ES-I3 (cell line): ENCODE data around the gene SLC35E3.

ENCODE experiments used
- H3K36me3 ChIP-seq: 2 replicates; pipeline ENCODE4 v1.6.1; 2013; ENCODE audit warnings: mild to moderate bottlenecking, low read length, control low read depth, moderate library complexity; ENCODE audit not compliant: insufficient read depth
- H3K4me1 ChIP-seq: 2 replicates; pipeline ENCODE4 v1.6.1; 2013; ENCODE audit warnings: mild to moderate bottlenecking, control low read depth, low read length; ENCODE audit not compliant: insufficient read depth
- H3K9ac ChIP-seq: 2 replicates; pipeline ENCODE4 v1.6.1; 2013; ENCODE audit warnings: low read depth, mild to moderate bottlenecking, low read length, moderate library complexity
- H3K9me3 ChIP-seq: 2 replicates; pipeline ENCODE4 v1.6.1; 2013; ENCODE audit warnings: mild to moderate bottlenecking, low read length, moderate library complexity; ENCODE audit not compliant: control insufficient read depth, insufficient read depth

The SLC35E3 gene

GRCh38 chr12:68824131-68824530 lies 78.2 kb downstream of the SLC35E3 start:
- H3K9me3 ChIP-seq, result no peaks in the 10 kb centered on the region
- H3K4me1 ChIP-seq, result no peaks in the 10 kb centered on the region
- peaks cover 58% of the 10 kb centered on the region for H3K36me3 ChIP-seq
- no peak overlapping the region for H3K9ac ChIP-seq

GRCh38 chr12:68824597-68825250 lies 78.7 kb downstream of the SLC35E3 start:
- Histone ChIP-seq H3K9me3 (no peaks in the 10 kb centered on the region), H3K9ac (no peak overlapping the region), H3K36me3 (peaks cover 58% of the 10 kb centered on the region), H3K4me1 (no peaks in the 10 kb centered on the region)

DNA sequence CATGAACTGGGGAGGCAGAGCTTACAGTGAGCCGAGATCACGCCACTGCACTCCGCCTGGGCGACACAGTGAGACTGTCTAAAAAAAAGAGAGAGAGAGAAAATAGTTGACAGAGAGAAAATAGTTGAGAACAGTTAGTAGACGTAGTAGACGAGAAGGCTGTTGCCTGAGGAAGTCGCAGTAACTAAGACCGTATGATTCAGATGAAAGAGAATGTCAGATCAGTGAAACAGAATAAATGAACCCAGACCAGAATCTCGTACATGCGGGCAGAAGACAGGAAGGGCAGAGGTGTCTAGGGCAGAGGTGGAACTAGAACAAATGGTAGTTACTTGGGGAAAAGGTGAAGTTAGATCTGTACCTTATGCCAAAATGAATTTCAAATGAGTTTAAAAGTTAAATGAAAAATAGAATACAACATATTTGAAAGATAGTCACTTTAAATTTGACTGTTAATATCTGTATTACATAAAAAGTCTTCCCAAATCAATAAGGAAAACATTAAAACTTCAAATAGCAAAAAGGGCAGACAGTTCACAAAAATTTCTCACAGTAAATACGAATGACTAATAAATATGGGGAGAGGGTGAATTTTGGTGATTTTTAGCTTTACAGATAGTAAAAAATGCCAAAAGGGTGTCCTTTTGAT lies 79.7 kb downstream of the SLC35E3 start:
- Histone ChIP-seq H3K9ac (no peak overlapping the region), H3K9me3 (no peaks in the 10 kb centered on the region), H3K36me3 (peaks cover 58% of the 10 kb centered on the region), H3K4me1 (no peaks in the 10 kb centered on the region)

- H3K9me3 ChIP-seq, result no peaks in the 10 kb centered on the region
- H3K9ac ChIP-seq, result no peak overlapping the region
- H3K36me3 ChIP-seq, result peaks cover 48% of the 10 kb centered on the region
- peaks cover 7% of the 10 kb centered on the region for H3K4me1 ChIP-seq
These were observed 82.1 kb downstream of the SLC35E3 start for GRCh38 chr12:68827895-68828671.

DNA sequence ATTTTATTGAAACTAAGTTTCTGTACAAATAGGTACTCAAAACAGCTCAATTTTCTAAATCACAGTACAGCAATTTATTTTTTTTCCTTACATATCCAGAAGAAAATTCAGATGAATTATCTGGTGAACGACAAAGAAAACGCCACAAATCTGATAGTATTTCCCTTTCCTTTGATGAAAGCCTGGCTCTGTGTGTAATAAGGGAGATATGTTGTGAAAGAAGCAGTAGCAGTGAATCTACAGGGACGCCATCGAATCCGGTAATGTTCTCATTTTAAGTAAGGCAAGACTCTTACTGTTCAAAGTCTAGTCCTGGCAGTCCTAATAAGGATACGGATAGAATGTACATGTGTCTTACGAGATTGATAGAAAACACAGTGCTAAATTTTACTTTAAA lies 82.7 kb downstream of the SLC35E3 start:
- Histone ChIP-seq H3K9me3 (no peaks in the 10 kb centered on the region), H3K36me3 (peaks cover 46% of the 10 kb centered on the region), H3K4me1 (peaks cover 7% of the 10 kb centered on the region), H3K9ac (no peak overlapping the region)
